IPS-NIHi7 (cell line): ENCODE results near the gene ZNF614.
"Not testable (repeated sequence)": the region's sequence is repeated elsewhere in the genome, so short reads cannot be mapped to it uniquely, and the experiment has no call there.

Experiments used
- DNase-seq: peaks from one replicate; pipeline ENCODE4 v3.0.0; 2012; ENCODE audit warnings: mixed read lengths; ENCODE audit errors: extremely low spot score

Gene ZNF614

GRCh38 chr19:51986309-51987291 is 41.6 kb downstream of the ZNF614 start, which contains the start of gene ZNF350:
TSS of gene ZNF350 (minus strand) at chr19:51986840. CDS start at chr19:51974360, 12,480 bp downstream.
- peak; percentile 88 for DNase-seq

- DNase-seq: no peak
These were observed 44.8 kb downstream of the ZNF614 start for GRCh38 chr19:51983361-51983760.

GRCh38 chr19:51980926-51981325 is 47.3 kb downstream of the ZNF614 start:
- not testable (repeated sequence) for DNase-seq

GRCh38 chr19:51980116-51980736 is 48.0 kb downstream of the ZNF614 start:
- no peak for DNase-seq

GRCh38 chr19:51978882-51979281 is 49.3 kb downstream of the ZNF614 start:
- DNase-seq: no peak

- DNase-seq: no peak
These were observed 50.8 kb downstream of the ZNF614 start for GRCh38 chr19:51977346-51977745.

GRCh38 chr19:51976852-51977251 is 51.3 kb downstream of the ZNF614 start:
- DNase-seq: no peak

GRCh38 chr19:51975787-51976186 is 52.4 kb downstream of the ZNF614 start:
- DNase-seq: not testable (repeated sequence)

- DNase-seq: no peak
These were observed 56.6 kb downstream of the ZNF614 start for GRCh38 chr19:51971624-51972023.

- no peak for DNase-seq
These were observed 57.5 kb downstream of the ZNF614 start for GRCh38 chr19:51970718-51971117.

GRCh38 chr19:51965583-51965982 is 62.6 kb downstream of the ZNF614 start:
- no peak for DNase-seq
